ENCODE measurements around the gene CACNA1E.

Gene CACNA1E

GRCh38 chr1:181490276-181490675 is 7.0 kb downstream of the CACNA1E start:
- DNase-seq (ENCODE audit: low read depth in 1 of 2, low spot score in 1 of 2): no peak
- in situ Hi-C loops (cut with HindIII; ENCODE audit: low pct_unique_long_range_greater_than_20kb, low sequenced_read_pairs): no loop called here
- no peak for TF ChIP-seq JUND (IDR thresholded peaks at IDR 0.05; ENCODE audit: low read depth)

- TF ChIP-seq JUND (IDR thresholded peaks at IDR 0.05; ENCODE audit: low read depth): no peak
- no peak for DNase-seq (ENCODE audit: low read depth in 1 of 2, low spot score in 1 of 2)
- in situ Hi-C loops (cut with HindIII; ENCODE audit: low pct_unique_long_range_greater_than_20kb, low sequenced_read_pairs): no loop called here
Measured at GRCh38 chr1:181490740-181491712, 7.7 kb downstream of the CACNA1E start.

GRCh38 chr1:181493166-181493565 is 9.8 kb downstream of the CACNA1E start:
- in situ Hi-C loops (cut with HindIII; ENCODE audit: low pct_unique_long_range_greater_than_20kb, low sequenced_read_pairs): no loop called here
- no peak for TF ChIP-seq JUND (IDR thresholded peaks at IDR 0.05; ENCODE audit: low read depth)
- no peak for DNase-seq (ENCODE audit: low read depth in 1 of 2, low spot score in 1 of 2)

GRCh38 chr1:181493885-181494284 is 10.6 kb downstream of the CACNA1E start:
- in situ Hi-C loops (cut with HindIII; ENCODE audit: low pct_unique_long_range_greater_than_20kb, low sequenced_read_pairs): no loop called here
- DNase-seq (ENCODE audit: low read depth in 1 of 2, low spot score in 1 of 2): no peak
- TF ChIP-seq JUND (IDR thresholded peaks at IDR 0.05; ENCODE audit: low read depth): no peak

GRCh38 chr1:181496759-181497158 is 13.4 kb downstream of the CACNA1E start:
- no peak for TF ChIP-seq JUND (IDR thresholded peaks at IDR 0.05; ENCODE audit: low read depth)
- in situ Hi-C loops (cut with HindIII; ENCODE audit: low pct_unique_long_range_greater_than_20kb, low sequenced_read_pairs): no loop called here
- DNase-seq (ENCODE audit: low read depth in 1 of 2, low spot score in 1 of 2): no peak

- no peak for DNase-seq (ENCODE audit: low read depth in 1 of 2, low spot score in 1 of 2)
- no peak for TF ChIP-seq JUND (IDR thresholded peaks at IDR 0.05; ENCODE audit: low read depth)
- in situ Hi-C loops (cut with HindIII; ENCODE audit: low pct_unique_long_range_greater_than_20kb, low sequenced_read_pairs): no loop called here
Measured at GRCh38 chr1:181497870-181498269, 14.6 kb downstream of the CACNA1E start.

- DNase-seq (ENCODE audit: low read depth in 1 of 2, low spot score in 1 of 2): no peak
- in situ Hi-C loops (cut with HindIII; ENCODE audit: low pct_unique_long_range_greater_than_20kb, low sequenced_read_pairs): no loop called here
- TF ChIP-seq JUND (IDR thresholded peaks at IDR 0.05; ENCODE audit: low read depth): no peak
Measured at GRCh38 chr1:181499825-181500224, 16.5 kb downstream of the CACNA1E start.

GRCh38 chr1:181500636-181501035 is 17.3 kb downstream of the CACNA1E start:
- TF ChIP-seq JUND (IDR thresholded peaks at IDR 0.05; ENCODE audit: low read depth): no peak
- in situ Hi-C loops (cut with HindIII; ENCODE audit: low pct_unique_long_range_greater_than_20kb, low sequenced_read_pairs): no loop called here
- DNase-seq (ENCODE audit: low read depth in 1 of 2, low spot score in 1 of 2): no peak

GRCh38 chr1:181501612-181502011 is 18.3 kb downstream of the CACNA1E start:
- in situ Hi-C loops (cut with HindIII; ENCODE audit: low pct_unique_long_range_greater_than_20kb, low sequenced_read_pairs): no loop called here
- TF ChIP-seq JUND (IDR thresholded peaks at IDR 0.05; ENCODE audit: low read depth): no peak
- no peak for DNase-seq (ENCODE audit: low read depth in 1 of 2, low spot score in 1 of 2)

GRCh38 chr1:181503171-181503810 is 20.0 kb downstream of the CACNA1E start:
- in situ Hi-C loops (cut with HindIII; ENCODE audit: low pct_unique_long_range_greater_than_20kb, low sequenced_read_pairs): no loop called here
- no peak for TF ChIP-seq JUND (IDR thresholded peaks at IDR 0.05; ENCODE audit: low read depth)
- no peak for DNase-seq (ENCODE audit: low read depth in 1 of 2, low spot score in 1 of 2)

- no peak for DNase-seq (ENCODE audit: low read depth in 1 of 2, low spot score in 1 of 2)
- TF ChIP-seq JUND (IDR thresholded peaks at IDR 0.05; ENCODE audit: low read depth): no peak
- in situ Hi-C loops (cut with HindIII; ENCODE audit: low pct_unique_long_range_greater_than_20kb, low sequenced_read_pairs): no loop called here
Measured at GRCh38 chr1:181504399-181504842, 21.1 kb downstream of the CACNA1E start.

- TF ChIP-seq JUND (IDR thresholded peaks at IDR 0.05; ENCODE audit: low read depth): no peak
Measured at GRCh38 chr1:181506563-181507353, 23.4 kb downstream of the CACNA1E start.

More at GRCh38 chr1:181506563-181507353, 23.4 kb downstream of the CACNA1E start:
- DNase-seq (ENCODE audit: low read depth in 1 of 2, low spot score in 1 of 2): no peak
- in situ Hi-C loops (cut with HindIII; ENCODE audit: low pct_unique_long_range_greater_than_20kb, low sequenced_read_pairs): no loop called here

All from T47D (cell line).